Kasumi-1 (cell line): ENCODE measurements around the gene HDGF.

Experiments used
- DNase-seq, 2 experiments: peaks; one replicate each; lab custom pipeline; 2025; lab: John Stamatoyannopoulos, UW

Gene HDGF

DNA sequence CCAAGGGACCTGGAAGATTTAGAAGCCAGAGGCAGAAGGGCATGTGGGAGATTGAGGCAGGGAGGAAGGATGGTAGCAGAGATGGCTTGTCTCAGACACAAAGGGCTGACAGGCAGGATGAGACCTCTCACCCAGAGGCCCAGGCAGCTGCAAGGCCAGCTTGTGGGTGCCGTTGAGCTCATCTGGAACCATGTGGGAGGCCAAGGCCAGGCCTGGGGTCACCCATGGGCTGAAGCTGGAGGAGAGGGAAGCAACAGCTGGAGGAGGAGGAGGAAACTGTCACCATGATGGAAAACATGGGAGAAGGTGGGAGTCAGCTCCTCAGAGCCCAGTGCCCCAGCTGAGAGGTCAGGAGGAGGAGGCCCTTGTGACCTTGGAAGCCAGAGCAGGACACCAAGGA, 52.5 kb downstream of the HDGF start:
- no peak for DNase-seq

DNA sequence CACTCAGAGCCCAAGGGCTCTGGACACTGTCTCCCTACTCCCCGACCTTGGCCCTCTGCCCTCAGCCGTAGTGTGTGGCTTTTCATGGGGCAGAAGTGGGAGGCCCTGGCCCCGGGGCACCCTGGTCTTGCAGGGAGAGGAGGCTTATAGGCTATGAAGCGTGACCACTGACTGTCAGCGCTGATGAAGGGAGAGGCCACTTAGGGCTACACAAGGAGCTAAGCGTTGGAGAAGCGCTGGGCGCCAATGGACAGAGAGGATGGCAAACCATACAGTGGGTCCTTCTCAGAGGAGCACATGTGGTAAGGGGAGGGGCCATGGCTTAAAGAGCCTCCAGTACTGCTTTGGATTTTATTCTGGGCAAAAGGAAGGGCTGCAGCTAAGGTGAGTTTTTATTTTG, 54.0 kb downstream of the HDGF start:
- no peak for DNase-seq

- DNase-seq: no peak
Observed at GRCh38 chr1:156696755-156697154, 54.7 kb downstream of the HDGF start.

DNA sequence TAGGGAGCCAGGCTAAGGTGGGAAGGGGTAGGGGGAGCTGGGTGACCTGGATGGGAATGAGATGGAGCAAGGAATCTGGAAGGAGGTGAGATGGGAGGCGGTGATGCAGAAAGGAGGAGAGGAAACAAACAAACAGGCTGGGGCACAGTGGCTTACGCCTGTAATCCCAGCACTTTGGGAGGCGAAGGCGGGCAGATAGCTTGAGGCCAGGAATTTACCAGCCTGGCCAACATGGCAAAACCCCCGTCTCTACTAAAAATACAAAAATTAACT, 56.8 kb downstream of the HDGF start:
- no peak for DNase-seq

GRCh38 chr1:156693848-156694689, 57.4 kb downstream of the HDGF start:
- DNase-seq: peak; percentile 12 to 22

GRCh38 chr1:156692925-156693847, 58.3 kb downstream of the HDGF start:
- DNase-seq: no peak

- DNase-seq: no peak
Observed at GRCh38 chr1:156692441-156692924, 59.0 kb downstream of the HDGF start.
